ENCODE data around the gene AMD1.
"Not testable (repeated sequence)": the region's sequence is repeated elsewhere in the genome, so short reads cannot be mapped to it uniquely, and the experiment has no call there.

Gene AMD1

DNA sequence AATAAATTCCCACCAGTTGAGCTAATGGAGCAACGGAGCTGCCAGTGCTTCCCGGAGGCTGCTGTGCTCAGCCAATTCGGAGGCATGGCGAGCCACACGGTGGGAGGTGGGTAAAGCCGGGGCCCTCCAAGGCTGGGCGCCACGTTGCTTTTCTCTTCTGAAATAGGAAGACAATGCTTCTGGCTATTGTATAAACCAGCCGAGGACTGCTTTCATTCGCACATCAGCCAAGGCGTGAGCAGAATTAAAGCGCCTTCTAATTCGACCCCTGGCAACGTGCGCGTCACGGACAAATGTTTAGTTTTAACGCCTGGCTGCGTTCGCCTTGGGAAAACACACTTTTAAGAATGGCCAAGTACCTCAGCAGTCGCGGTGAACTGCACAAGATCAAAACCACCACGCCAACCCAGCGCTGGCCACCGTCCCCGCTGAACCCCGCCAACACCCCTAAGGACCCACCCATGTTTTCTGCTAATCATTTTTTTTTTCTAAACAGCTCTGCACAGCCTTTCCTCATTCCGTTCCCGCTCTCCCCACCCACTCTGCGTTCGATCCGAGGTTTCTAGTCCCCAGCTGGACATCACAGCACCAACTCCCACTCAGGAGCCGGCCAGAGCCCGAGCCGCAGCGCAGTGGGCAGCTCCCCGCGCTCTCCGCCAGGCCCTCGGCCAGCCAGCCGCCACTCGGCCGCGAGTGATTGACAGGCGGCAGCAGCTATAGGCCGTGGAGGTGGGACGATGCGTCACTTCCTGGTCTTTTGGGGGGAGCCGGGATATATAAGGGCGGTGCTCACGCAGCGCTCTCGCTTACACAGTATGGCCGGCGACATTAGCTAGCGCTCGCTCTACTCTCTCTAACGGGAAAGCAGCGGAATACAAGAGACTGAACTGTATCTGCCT, at the start of gene AMD1:
TSS of gene AMD1 (plus strand) at position 805 of the 899 bp plus-strand sequence. CDS start 321 bp downstream, outside the sequence.
- DNase-seq (ENCODE audit: low read depth in 2 of 3, low spot score in 1 of 3): peak; percentile 92 to 94 (median 92)

DNA sequence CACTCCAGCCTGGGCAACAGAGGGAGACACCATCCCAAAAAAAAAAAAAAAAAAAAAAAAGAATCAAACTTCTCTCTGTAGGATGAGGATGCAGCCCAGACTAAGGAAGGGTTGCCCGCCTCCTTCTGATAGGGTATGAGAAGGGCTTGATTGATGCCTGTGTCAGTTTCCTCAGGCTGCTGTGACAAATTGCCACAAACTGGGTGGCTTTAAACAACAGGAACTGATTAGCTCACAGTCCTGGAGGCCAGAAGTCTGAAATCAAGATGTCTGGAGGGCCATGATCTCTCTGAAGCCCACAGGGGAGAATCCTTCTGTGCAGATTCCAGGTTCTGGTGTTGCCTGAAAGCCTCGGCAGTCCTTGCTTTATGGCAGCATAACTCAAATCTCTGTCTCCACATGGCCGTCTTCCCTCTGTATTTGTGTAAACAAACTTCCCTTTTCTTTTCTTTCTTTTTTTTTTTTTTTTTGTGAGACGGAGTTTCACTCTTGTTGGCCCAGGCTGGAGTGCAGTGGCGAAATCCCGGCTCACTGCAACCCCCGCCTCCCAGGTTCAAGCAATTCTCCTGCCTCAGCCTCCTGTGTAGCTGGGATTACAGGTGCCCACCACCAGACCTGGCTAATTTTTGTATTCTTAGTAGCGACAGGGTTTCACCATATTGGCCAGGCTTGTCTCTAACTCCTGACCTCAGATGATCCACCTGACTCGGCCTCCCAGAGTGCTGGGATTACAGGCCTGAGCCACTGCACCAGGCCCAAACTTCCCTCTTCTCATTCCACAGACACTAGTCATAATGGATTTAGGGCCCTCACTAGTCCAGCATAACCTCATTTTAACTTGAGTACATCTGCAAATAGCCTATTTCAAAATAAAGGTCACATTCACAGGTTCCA, 48.1 kb upstream of the AMD1 start:
- no peak for DNase-seq (ENCODE audit: low read depth in 2 of 3, low spot score in 1 of 3)

DNA sequence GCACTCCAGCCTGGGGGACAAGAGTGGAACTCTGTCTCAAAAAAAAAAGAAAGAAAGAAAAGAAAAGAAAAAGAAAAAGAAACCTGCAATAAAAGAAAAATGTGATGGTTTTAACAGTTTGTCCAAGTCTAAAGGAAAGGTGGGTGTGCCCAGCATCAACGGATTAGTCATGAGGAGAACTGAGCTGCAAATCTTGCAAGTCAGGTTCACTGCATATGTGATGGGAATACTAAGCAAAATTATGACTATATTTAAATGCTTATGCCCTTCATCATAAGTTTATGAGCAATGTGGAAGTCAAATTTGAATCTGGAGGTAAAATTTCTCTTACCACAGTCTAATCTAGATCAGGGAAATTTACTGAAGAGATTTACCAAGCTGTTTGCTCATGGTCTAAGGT, 46.2 kb upstream of the AMD1 start:
- no peak for DNase-seq (ENCODE audit: low read depth in 2 of 3, low spot score in 1 of 3)

DNA sequence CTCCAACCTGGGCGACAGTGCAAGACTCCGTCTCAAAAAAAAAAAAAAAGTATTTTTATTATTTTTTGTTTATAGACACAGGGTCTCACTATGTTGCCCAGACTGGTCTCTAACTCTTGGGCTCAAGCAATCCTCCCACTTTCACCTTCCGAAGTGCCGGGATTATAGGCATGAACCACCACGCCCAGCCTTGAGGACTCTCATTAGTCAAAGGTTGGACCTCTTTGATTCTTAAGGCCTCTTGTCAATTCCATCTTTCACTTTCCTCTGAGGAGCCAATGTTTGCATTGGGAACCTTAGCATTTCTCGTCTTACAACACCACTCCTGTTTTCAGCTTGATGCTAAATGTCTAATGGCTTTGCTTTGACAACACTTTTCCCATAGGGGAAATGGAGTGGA, 43.2 kb upstream of the AMD1 start:
- no peak for DNase-seq (ENCODE audit: low read depth in 2 of 3, low spot score in 1 of 3)

DNA sequence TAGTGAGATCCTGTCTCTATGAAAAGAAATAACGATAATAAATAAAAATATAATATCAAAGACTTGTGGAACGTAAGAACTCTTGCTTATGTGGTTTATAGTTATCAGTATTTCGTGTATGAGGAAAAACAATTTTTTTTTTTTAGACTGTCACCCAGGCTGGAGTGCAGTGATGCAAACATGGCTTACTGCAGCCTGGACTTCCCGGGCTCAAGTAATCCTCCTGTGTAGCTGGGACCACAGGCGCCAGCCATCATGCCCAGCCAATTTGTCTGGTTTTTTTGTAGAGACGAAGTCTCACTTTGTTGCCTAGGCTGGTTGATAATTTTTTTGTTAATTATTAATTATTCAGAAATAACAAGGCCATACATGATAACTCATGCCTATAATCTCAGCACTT, 40.8 kb upstream of the AMD1 start:
- no peak for DNase-seq (ENCODE audit: low read depth in 2 of 3, low spot score in 1 of 3)

DNA sequence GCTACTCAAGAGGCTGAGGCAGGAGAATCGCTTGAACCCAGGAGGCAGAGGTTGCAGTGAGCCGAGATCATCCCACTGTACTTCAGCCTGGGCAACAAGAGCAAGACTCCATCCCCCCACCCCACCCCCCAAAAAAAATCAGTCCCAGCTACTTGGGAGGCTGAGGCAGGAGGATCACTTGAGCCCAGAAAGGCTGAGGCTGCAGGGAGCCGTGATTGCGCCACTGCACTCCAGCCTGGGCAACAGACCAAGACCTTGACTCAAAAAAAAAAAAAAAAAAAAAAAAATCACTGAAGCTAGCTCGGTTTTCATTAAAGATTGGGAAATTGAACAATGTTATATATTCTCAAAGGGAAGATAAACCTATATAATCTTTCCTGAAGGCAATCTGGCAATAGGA, 38.8 kb upstream of the AMD1 start:
- DNase-seq (ENCODE audit: low read depth in 2 of 3, low spot score in 1 of 3): not testable (repeated sequence)

DNA sequence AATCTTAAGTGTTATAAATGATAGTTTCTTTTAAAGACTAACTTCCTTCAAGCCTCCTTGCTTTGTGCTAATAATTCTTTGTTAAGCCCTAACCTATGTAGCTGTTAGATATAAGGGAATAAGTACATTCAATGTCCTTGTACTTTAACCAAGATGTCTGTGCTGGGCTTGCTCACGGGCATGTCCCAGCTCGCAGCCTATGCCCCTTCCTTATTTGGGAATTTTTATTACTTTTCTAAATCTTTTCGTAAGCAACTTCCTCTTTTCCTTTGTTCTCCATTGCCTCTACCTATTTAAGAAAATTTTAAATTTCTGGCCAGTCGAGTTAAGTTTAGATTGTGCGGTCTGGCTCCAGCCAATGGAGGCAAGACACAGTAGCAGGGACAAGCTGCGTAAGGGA, 33.3 kb upstream of the AMD1 start:
- DNase-seq (ENCODE audit: low read depth in 2 of 3, low spot score in 1 of 3): no peak

DNA sequence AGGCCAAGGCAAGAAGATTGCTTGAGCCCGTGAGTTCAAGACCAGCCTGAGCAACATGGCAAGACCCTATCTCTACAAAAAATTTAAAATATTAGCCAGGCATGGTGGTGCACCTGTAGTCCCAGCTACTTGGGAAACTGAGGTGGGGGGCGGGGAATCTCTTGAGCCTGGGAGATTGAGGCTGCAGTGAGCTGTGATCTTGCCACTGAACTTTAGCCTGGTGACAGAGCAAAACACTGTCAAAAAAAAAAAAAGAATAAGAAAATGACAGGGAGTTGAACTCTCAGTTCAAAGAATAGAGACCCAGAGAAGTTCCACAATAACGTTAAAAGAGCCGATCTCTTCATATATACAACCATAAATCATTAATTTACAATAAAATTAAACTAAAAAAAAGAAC, 24.8 kb upstream of the AMD1 start:
- no peak for DNase-seq (ENCODE audit: low read depth in 2 of 3, low spot score in 1 of 3)

DNA sequence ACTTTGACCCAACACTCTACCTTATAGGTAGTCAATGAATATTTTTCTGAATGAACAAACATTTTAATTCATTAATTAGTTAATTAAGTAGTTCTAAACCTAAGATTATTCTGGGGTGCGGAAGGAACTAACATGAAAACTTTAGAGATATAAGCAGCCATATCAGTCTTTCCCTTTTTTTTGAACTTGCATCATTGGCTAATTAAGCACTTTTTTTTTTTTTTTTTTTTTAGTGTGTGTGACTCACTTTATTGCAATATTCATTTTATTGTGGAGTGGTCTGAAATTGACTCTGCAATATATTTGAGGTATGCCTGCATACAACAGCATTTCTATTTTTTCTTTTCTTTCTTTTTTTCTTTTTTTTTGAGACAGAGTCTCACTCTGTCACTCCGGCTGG, 21.8 kb upstream of the AMD1 start:
- DNase-seq (ENCODE audit: low read depth in 2 of 3, low spot score in 1 of 3): no peak

DNA sequence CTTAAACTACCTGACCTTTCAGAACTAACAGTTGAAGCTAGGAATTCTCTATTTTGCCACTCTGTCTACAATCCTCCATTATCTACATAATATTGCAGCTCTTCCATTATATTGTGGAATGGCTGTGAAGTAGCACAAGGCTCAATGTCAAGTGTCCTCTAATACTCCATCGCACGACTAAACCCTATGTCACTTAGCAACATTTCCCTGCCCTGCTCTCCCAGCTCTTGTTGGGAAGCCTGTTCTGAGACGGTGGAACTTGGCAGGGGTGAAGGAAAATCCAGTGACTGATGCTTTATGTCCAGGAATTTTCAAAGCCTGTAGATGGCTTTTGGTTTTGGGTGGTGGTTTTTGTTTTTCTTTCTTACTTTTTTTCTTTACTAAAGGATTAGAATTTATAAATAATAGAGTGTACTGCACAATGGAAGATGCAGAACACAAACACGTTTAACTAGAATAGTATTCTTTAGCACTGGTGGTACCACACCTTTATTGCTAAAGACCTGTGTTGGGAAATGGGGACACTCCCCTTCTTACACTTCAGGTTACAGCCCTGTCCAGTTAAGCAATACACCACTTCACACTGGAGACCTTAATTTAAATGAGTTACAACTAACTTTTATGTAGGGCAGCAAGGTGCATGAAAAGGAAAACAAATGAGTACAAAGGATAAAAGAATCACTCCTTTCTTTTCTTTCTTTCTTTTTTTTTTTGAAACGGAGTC, 20.7 kb upstream of the AMD1 start:
- no peak for DNase-seq (ENCODE audit: low read depth in 2 of 3, low spot score in 1 of 3)

DNA sequence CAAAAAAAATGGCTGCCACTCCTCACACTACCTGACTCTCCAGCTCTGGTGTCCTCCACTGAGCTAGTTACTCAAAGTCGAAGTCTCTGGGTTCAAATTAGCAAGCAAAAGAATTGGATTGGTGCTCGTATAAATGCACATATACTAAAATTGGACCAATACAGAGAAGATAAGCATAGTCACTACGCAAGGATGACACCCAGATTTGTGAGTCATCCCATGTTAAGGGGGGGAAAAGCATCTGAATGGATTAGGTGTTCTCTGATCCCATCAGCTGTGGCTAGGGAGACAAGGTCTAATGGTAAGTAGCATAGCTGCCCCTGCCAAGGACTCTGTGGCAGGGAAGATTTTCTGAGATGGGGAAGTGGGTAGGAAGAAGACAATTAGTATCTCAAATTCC, 18.3 kb upstream of the AMD1 start:
- DNase-seq (ENCODE audit: low read depth in 2 of 3, low spot score in 1 of 3): no peak

DNA sequence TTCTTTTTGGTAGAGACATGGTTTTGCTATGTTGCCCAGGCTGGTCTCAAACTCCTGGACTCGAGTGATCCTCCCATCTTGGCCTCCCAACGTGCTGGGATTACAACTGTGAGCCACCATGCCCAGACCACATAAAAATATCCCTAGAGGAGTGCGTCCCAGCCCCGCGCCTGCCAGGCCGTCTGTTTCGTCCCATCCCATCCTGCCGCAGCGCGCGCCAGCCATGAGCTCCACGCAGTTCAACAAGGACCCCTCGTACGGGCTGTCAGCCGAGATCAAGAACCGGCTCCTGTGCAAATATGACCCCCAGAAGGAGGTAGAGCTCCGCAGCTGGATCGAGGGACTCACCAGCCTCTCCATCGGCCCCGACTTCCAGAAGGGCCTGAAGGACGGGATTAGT, 16.6 kb upstream of the AMD1 start:
- no peak for DNase-seq (ENCODE audit: low read depth in 2 of 3, low spot score in 1 of 3)

DNA sequence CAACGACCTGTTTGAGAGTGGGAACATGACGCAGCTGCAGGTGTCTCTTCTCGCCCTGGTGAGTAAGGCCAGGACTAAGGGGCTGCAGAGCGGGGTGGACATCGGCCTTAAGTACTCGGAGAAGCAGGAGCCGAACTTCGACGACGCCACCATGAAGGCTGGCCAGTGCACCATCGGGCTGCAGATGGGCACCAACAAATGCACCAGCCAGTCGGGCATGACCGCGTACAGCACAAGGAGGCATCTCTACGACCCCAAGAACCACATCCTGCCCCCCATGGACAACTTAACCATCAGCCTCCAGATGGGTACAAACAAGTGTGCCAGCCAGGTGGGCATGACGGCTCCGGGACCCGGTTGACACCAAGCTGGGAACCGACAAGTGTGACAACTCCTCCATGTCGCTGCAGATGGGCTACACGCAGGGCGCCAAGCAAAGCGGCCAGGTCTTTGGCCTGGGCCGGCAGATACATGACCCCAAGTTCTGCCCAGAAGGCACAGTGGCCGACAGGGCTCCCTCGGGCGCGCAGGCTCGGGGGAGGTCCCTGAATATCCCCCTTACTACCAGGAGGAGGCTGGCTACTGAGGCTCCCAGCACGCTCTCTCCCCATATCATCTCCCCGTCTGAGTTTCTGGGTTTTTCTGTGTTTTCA, 15.9 kb upstream of the AMD1 start:
- DNase-seq (ENCODE audit: low read depth in 2 of 3, low spot score in 1 of 3): no peak

DNA sequence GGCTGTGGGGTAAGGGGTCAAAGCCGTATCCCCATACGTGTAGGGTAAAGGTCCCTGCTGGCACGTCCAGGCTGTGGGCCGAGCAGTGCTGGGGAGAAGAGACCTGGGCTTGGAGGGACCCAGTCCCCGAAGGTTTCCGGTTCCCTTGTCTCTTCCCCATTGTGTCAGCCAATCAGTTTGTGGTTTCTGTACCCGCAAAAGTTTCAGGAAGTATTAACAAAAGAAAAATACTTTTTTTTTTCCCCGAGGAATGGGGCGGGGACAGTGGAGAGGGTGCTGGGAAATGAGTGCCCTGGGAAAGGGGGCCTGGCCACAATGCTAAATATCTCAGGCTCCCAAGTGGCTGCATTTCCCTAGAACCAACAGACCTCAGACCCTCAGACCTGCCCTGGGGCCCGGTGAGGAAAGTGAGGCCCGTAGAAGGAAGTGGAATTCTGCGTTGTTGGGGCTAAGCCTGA, 15.2 kb upstream of the AMD1 start:
- DNase-seq (ENCODE audit: low read depth in 2 of 3, low spot score in 1 of 3): no peak

DNA sequence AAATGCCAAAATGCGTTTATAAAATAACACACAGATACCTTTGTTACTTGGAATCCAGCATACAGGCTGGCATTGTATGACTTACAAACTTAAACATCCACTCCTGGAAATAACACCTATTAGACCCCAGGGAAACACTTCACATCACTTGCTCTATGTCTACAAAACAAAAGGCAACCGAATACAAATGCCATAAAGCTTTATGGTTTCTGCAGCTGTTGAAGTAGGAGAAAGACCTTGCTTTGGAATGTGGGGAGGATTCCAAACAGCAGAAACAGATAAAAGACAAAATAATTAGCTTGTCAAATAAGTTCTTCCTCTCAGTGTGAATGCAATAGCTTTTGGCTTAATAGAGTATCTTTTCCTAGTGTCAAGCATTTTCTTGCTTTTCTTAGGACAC, 9.8 kb upstream of the AMD1 start:
- DNase-seq (ENCODE audit: low read depth in 2 of 3, low spot score in 1 of 3): no peak

DNA sequence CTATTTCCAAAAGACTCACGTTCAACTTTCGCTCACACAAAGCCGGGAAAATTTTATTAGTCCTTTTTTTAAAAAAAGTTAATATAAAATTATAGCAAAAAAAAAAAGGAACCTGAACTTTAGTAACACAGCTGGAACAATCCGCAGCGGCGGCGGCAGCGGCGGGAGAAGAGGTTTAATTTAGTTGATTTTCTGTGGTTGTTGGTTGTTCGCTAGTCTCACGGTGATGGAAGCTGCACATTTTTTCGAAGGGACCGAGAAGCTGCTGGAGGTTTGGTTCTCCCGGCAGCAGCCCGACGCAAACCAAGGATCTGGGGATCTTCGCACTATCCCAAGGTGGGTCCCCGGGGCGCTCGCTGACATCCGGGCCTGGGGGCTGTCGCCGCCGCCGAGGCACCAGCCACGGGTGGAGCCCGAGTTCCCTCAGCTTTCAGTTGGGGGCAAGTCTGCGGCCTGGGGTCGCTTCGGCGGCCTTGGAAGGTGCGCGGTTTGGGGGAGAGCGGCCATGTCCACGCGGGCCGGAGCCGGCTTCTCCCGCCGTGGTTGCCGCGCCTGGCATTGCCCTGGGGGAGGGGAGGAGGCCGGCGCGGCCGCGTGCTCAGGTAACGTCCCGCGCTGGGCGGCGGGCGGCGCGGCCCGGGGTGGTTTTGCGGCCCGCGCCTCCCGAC, 429 bp downstream of the AMD1 start:
- peak in 2 of 3 donors; percentile 17 to 37 for DNase-seq (ENCODE audit: low read depth in 2 of 3, low spot score in 1 of 3)

DNA sequence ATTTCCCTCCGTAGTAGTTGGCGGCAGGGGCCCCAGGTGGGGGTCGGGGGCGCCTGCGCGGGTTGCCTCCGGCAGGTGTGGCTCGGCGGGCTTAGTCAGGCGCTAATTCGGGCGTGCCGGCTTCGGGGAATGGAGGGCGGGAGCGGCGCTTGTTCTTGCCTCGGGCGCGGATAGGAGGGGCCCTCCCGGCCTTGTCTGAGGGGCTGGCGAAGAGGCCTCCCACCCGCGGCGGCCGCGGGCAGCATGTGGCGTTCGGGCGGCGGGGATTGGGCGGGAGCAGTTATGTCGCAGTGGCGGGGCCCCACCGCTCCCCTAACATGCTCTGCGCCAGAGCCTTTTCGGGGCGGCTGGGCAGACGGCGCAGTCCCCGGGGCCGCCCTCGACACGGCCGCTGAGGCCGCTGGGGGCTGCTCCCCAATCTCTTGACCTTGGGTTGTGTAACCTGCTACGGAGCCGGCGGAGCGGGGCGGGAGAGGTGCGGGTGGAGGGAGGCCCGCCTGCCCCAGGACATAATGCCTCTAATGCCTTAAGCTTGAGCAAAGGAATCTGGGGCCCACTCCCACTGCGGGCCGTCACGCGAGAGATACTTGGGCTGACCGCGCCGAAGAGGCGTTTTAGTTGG, 1.1 kb downstream of the AMD1 start:
- DNase-seq (ENCODE audit: low read depth in 2 of 3, low spot score in 1 of 3): peak; percentile 34 to 38 (median 35)

DNA sequence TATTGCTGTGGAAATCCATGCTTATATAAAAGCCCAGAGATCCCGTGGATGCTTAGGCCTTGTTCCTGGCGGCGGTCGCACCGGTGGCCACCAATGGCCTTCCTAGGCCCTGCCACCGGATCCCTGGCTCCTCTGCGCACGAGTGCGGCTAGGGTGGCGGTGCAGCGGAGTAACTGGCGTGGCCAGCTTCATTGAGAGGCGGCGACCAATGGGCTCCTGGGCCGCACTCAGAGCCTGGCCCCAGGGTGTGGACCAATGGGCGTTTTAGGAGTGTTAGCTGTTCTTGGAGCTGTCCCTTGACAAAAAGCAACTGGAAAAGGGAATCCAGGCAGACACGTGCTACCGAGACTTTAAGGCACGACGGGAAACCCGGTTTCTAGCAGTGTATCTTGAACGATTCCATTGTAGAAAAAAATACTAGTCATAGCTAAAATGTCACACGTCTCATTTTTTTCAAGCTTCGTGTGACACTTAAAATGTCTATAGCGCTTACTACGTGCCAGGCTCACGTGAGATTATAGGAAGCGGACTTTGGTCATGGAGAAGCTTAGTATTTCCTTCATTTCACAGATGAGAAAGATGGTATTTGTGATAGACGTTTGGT, 1.7 kb downstream of the AMD1 start:
- DNase-seq (ENCODE audit: low read depth in 2 of 3, low spot score in 1 of 3): peak; percentile 47 to 67 (median 54)

DNA sequence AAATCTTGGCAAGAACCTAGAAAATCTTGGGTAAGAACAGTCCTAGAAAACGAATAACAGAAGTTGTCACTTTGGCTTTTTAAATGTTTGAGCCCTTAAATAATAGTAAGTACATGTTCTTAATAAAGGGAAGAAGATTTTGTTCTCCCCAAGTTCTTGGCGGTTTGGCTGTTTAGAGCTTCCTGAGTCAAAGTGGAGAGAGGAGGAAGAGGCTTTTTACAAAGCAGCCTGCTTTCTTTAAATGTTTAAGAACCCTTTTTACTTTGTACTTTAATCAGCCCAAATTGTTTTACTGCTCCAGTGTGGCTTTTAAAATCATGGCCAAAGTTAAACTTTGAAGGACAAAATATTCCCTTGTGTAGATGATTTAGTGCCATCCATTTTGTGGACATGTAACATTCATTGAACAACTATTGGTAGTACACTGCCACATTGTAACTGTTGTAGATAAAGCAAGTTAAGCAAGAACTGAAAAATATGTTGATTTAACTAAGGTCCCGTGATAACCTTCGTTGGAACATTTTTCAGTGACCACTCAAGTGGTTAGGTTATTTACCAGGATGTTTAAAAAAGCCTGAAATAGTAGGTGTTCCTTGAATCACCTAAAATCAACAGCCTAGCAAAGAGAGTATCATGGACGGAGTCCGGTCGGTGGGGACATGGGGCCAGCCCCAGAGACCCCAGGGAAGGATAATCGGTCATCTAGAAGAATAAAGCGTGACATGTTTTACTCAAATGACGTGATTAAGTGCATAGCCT, 2.4 kb downstream of the AMD1 start:
- DNase-seq (ENCODE audit: low read depth in 2 of 3, low spot score in 1 of 3): no peak

Measured in stimulated activated CD4-positive, alpha-beta T cell treated with anti-CD3 and anti-CD28 coated beads, Interleukin-12 subunit alpha, Interleukin-12 subunit beta, amount 100 ng/mL, for 48 hours (primary cell).